Measurements from ENCODE around the gene EVL. TPM values are rescaled to one million over a fixed set of nuclear protein-coding genes. Genes with fewer than 3 reads are reported as not detected.
"Not testable (repeated sequence)": the region's sequence is repeated elsewhere in the genome, so short reads cannot be mapped to it uniquely, and the experiment has no call there.

Gene EVL
- total and polyA plus RNA-seq, 2 donors = 40.3 to 93.8 TPM

- no peak overlapping the region for H3K4me3 ChIP-seq (ENCODE audit: low read depth, low read length)
Measured at GRCh38 chr14:100173353-100173752, 108.1 kb downstream of the EVL start.

GRCh38 chr14:100176811-100177327, 111.6 kb downstream of the EVL start:
- DNase-seq (ENCODE audit: extremely low spot score) = no peak
- Histone ChIP-seq H3K36me3 (ENCODE audit: insufficient read depth) (no peaks in the 10 kb centered on the region), H3K4me1 (ENCODE audit: insufficient read depth) (no peaks in the 10 kb centered on the region), H3K4me3 (ENCODE audit: low read depth, low read length) (no peak overlapping the region), H3K27ac (ENCODE audit: low read depth) (no peak overlapping the region)
- WGBS = 92% methylated on average over 14 of the region's 14 CpGs

More at GRCh38 chr14:100173353-100173752, 108.1 kb downstream of the EVL start:
- WGBS = 72% methylated on average over 7 of the region's 7 CpGs
- Histone ChIP-seq H3K27ac (ENCODE audit: low read depth) (no peak overlapping the region), H3K36me3 (ENCODE audit: insufficient read depth) (no peaks in the 10 kb centered on the region), H3K4me1 (ENCODE audit: insufficient read depth) (no peaks in the 10 kb centered on the region)
- DNase-seq (ENCODE audit: extremely low spot score) = no peak

- WGBS = 95% methylated on average over 7 of the region's 7 CpGs
- Histone ChIP-seq H3K36me3 (ENCODE audit: insufficient read depth) (no peaks in the 10 kb centered on the region), H3K4me1 (ENCODE audit: insufficient read depth) (no peaks in the 10 kb centered on the region), H3K4me3 (ENCODE audit: low read depth, low read length) (no peak overlapping the region), H3K27ac (ENCODE audit: low read depth) (no peak overlapping the region)
- no peak for DNase-seq (ENCODE audit: extremely low spot score)
Measured at GRCh38 chr14:100178691-100179090, 113.5 kb downstream of the EVL start.

GRCh38 chr14:100180671-100181070, 115.4 kb downstream of the EVL start:
- not testable (repeated sequence) for H3K4me1 ChIP-seq (ENCODE audit: insufficient read depth); H3K27ac ChIP-seq (ENCODE audit: low read depth); H3K4me3 ChIP-seq (ENCODE audit: low read depth, low read length); H3K36me3 ChIP-seq (ENCODE audit: insufficient read depth); DNase-seq (ENCODE audit: extremely low spot score)
- 94% methylated on average over 28 of the region's 30 CpGs for WGBS

GRCh38 chr14:100181876-100182551, 116.8 kb downstream of the EVL start:
- H3K4me3 ChIP-seq (ENCODE audit: low read depth, low read length); H3K36me3 ChIP-seq (ENCODE audit: insufficient read depth); H3K27ac ChIP-seq (ENCODE audit: low read depth); DNase-seq (ENCODE audit: extremely low spot score); H3K4me1 ChIP-seq (ENCODE audit: insufficient read depth): not testable (repeated sequence)
- 67% methylated on average over 3 of the region's 4 CpGs for WGBS

GRCh38 chr14:100187247-100187833, 122.1 kb downstream of the EVL start:
- Histone ChIP-seq H3K4me3 (ENCODE audit: low read depth, low read length) (no peak overlapping the region), H3K4me1 (ENCODE audit: insufficient read depth) (no peaks in the 10 kb centered on the region), H3K36me3 (ENCODE audit: insufficient read depth) (no peaks in the 10 kb centered on the region), H3K27ac (ENCODE audit: low read depth) (no peak overlapping the region)
- WGBS = 84% methylated on average over 12 of the region's 12 CpGs
- DNase-seq (ENCODE audit: extremely low spot score) = no peak

GRCh38 chr14:100188392-100189030, 123.3 kb downstream of the EVL start:
- Histone ChIP-seq H3K27ac (ENCODE audit: low read depth) (no peak overlapping the region), H3K4me3 (ENCODE audit: low read depth, low read length) (no peak overlapping the region), H3K36me3 (ENCODE audit: insufficient read depth) (no peaks in the 10 kb centered on the region), H3K4me1 (ENCODE audit: insufficient read depth) (no peaks in the 10 kb centered on the region)
- WGBS = 93% methylated on average over 12 of the region's 12 CpGs
- DNase-seq (ENCODE audit: extremely low spot score) = no peak

- WGBS = 96% methylated on average over 1 of the region's 1 CpG
- Histone ChIP-seq H3K4me3 (ENCODE audit: low read depth, low read length) (no peak overlapping the region), H3K4me1 (ENCODE audit: insufficient read depth) (no peaks in the 10 kb centered on the region), H3K36me3 (ENCODE audit: insufficient read depth) (no peaks in the 10 kb centered on the region), H3K27ac (ENCODE audit: low read depth) (no peak overlapping the region)
- no peak for DNase-seq (ENCODE audit: extremely low spot score)
Measured at GRCh38 chr14:100190126-100190525, 124.9 kb downstream of the EVL start.

GRCh38 chr14:100191584-100192249, 126.5 kb downstream of the EVL start:
- 75% methylated on average over 14 of the region's 14 CpGs for WGBS
- H3K4me1 ChIP-seq (ENCODE audit: insufficient read depth) = no peaks in the 10 kb centered on the region
- no peaks in the 10 kb centered on the region for H3K36me3 ChIP-seq (ENCODE audit: insufficient read depth)
- H3K27ac ChIP-seq (ENCODE audit: low read depth) = no peak overlapping the region
- H3K4me3 ChIP-seq (ENCODE audit: low read depth, low read length) = no peak overlapping the region
- DNase-seq (ENCODE audit: extremely low spot score) = no peak

GRCh38 chr14:100192250-100192671, 127.0 kb downstream of the EVL start:
- Histone ChIP-seq H3K27ac (ENCODE audit: low read depth) (peak overlapping the region; percentile 84), H3K36me3 (ENCODE audit: insufficient read depth) (no peaks in the 10 kb centered on the region), H3K4me3 (ENCODE audit: low read depth, low read length) (peak overlapping the region; percentile 17), H3K4me1 (ENCODE audit: insufficient read depth) (no peaks in the 10 kb centered on the region)
- 61% methylated on average over 21 of the region's 21 CpGs for WGBS
- DNase-seq (ENCODE audit: extremely low spot score) = no peak

GRCh38 chr14:100192672-100193416, 127.6 kb downstream of the EVL start:
- peak; percentile 92 for DNase-seq (ENCODE audit: extremely low spot score)
- Histone ChIP-seq H3K27ac (ENCODE audit: low read depth) (peak overlapping the region; percentile 84), H3K36me3 (ENCODE audit: insufficient read depth) (no peaks in the 10 kb centered on the region), H3K4me3 (ENCODE audit: low read depth, low read length) (peak overlapping the region; percentile 17), H3K4me1 (ENCODE audit: insufficient read depth) (no peaks in the 10 kb centered on the region)
- 2% methylated on average over 62 of the region's 62 CpGs for WGBS

All from urinary bladder (tissue), 4 donors.